CMK (cell line): ENCODE data around the gene FOXD2.

Source experiments
- DNase-seq: peaks from one replicate; pipeline ENCODE4 v3.0.0-alpha.2; 2010; ENCODE audit warnings: low read depth

FOXD2 gene

DNA sequence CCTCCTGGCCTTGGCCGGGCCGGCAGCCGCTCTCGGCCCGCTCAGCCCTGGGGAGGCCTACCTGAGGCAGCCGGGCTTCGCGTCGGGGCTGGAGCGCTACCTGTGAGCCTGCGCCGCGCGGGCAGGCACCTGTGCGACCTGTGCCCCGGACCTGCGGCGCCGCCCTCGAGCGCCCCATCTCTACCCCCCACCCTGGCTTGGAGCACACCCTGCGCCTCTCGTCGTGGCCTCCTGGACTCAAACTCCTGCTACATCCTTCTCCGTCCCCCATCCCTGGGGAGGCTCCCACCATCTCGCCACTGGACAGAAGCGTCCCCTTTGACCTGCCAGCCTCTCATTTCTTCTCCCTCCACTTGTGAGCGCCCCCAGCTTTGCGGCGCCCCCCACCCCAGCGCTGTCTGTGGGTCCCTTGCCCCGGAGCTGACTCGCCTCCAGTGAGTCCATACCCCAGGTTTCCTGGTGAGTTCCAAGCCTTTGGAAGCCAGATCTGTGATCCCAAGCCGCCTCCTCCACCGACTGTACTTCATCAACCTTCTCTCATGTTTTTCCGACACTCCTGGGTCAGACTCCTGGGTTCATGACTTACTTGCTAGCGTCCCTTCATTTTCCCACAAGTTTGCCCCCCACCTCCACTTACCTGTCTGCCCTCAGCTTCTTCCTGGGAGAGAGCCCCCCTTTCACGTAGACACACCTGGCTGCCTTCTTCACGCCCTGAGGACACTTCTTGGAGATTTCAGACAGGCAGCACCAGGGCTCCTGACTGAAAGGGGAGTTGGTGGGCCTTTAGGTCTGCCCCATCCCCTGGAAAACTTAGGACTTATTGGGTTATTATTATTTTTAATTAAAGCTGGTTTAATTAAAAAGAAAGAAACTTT, 20.4 kb upstream of the FOXD2 start:
- no peak for DNase-seq

- no peak for DNase-seq
Observed at GRCh38 chr1:47418122-47418521, 19.7 kb upstream of the FOXD2 start.

GRCh38 chr1:47418681-47419325, 19.0 kb upstream of the FOXD2 start:
- no peak for DNase-seq

DNA sequence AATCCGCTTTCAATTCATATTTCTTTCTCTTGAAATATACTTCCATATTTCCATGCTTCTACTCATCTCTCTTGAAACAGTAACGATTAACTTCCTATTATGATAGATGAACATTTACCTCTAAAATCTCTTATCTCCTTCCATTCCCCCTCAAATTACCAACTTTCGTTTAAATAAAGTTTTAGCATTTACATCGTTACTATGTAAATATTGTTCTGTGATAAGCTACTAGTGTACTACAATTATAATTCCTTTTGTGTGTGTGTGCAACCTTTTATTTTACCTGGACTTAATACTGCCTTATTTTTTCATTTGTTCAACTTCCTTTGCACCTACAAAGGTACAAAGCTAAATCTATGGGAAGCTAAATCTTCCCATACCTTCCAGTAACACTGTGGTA, 17.3 kb upstream of the FOXD2 start:
- no peak for DNase-seq

- DNase-seq = no peak
Observed at GRCh38 chr1:47423872-47424271, 14.0 kb upstream of the FOXD2 start.

DNA sequence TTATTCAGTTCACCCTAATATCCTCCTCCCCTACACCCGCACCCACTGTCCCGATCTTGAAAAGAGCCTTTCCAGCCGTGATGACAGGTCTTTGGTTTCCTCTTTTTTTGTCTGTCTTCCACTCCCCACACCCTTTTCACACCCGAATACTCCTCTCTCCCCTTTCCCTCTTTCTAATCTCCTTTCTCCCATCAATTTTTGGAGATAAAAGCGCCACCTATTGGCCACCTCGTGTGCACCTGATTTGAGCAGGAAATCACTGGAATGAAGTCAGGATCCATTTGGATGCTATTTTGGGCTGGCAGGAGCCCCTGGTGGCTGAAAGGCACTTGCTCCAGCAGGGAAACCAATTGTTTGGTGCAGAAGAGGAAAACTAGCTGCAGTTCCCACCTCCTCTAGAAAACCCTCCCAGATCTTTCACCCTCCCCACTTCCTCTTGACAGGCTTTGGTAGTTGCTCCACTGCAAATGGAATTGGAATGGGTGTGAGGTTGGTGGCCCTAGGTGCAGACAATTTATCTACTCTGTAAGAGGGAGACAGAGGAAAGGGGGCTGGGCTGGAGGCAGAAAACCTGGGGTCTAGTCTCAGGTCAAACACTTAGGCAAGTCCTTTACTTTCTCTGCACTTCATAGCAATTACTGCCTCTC, 13.4 kb upstream of the FOXD2 start:
- no peak for DNase-seq

GRCh38 chr1:47431534-47431933, 6.3 kb upstream of the FOXD2 start:
- no peak for DNase-seq

DNA sequence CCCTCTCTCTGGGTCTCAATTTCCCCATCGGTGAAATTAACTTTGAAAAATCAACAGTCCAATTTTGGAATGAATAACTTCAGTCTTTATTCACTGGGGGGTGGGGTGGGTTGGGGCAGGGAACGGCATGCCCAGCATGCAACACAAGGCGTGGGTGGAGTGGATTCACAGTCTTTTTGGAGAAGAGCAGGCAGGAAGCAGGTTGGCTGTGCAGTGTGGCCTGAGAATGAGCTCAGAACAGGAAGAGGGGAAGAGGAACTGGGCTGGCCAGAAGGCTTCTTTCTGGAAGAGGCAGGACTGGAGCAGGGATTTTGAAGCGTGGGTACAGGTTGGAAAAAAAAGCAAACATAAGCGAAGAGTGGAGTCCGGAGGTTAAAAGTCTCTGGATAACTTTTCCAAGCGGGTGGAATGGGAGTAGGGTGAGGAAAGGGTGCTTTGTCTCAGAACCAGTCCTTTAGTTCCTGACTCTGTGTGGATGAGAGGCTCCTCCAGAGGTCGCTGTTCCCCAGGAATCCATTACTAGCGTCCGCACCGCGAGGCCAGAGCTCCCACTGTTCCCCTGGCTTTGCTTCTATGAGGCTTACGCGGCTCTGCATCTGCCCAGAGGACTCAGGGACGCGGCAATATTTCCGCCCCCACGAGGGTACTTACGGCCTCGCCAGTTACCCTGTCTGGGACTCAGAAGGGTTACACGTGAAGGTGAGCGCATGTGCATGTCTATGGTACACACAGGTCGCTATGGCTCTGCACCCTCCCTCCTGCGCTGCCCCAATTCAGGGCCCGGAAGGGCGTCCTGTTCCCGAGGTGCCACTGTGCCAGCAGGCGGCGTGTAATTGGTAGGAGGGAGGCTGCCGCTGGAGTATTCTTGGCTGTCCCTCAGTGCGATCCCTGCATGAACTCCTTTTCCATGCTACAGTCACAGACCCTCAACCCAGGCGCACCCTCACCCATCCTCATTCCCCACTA, 5.5 kb upstream of the FOXD2 start:
- no peak for DNase-seq

DNA sequence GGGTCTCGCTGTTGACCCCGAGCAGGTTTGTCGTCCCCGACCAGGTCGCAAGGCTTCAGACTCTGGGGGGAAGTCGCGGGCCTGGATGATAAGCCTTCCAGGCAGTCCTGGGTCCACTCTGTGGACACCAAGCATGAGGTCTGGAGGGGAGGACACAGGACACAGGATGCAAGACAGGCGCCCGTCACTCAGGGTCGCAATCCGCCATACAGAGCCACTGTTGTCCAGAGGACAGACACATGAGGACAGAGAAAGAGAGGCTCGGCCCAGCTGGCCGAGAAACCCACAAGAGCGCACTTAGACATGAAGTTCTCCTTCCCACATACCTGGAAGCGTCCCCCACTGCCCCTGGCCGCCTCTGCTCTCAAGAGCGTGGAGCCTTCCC, 4.8 kb upstream of the FOXD2 start:
- DNase-seq = no peak

- no peak for DNase-seq
Observed at GRCh38 chr1:47433477-47434050, 4.3 kb upstream of the FOXD2 start.

DNA sequence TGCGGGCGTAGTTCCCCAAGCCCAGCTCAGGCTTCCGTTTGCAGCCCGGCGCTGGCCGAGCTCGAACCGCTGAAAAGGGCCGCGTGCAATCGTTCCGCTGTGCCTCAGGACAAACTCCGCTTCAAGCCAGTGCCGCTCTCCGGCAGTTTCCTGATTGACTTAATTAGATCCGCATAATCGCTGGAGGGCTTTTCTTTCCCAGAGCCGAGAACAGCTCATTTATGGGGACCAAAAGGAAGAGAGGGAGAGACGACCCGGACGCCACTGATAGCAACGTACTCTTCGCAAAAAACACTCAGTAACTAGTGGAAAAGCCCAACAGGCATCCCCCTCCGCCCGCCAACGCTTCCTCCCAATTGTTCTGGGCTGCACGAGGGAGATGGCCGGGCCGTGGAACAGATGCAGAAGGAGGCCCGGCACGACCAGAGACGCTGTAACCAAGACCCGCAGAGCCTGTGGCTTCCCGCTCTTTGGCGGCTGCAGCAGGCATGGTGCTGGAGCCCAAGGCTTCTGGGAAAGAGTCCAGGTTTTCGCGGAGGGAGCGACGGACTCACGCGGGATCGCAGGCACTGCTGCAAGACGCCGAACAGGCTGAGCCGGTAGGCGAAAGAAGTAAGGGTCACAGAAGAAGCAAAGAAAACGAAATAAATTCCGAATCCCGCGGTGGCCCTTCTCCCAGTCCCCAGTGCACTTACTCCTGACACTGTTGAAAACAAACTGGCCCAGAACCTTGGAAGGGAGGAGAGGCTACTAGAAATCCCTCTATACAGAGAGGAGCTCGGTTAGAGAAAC, 3.6 kb upstream of the FOXD2 start:
- DNase-seq = no peak

DNA sequence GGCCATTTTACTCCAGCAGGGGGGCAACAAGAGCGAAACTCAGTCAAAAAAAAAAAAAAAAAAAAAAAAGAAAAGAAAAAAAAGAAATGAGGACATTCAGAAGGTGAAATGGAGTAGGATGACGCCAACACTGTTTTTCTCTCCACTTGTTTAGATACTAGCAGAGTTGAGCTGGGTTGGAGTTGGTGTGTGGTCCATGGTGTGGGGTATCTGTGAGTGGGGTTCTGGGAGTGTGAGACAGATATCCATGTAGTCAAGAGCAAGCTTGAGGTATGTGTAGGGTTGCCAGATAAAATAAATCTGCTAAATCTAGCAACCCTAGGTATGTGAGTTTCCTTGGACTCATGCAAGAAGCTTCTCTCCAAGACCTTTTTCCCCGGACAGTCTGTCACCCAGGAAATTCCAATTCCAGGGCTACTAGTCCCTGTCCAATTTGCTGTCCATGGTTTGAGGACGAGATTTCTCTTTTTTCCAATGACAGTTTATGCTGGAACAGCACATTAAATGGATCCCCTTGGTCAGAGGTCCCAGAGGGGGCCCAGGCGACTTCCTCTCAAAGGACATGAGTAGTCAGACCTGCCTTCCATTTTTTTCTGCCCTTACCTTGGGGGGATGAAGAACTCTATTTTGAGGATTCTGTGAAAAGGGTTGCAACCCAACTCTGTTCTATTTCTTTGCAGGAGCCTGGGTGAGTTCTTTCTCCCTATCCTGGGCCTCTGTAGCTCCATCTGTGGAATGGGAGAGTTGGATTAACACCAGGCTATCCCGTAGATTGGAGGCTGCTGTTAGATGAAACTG, 2.1 kb upstream of the FOXD2 start:
- DNase-seq = no peak

DNA sequence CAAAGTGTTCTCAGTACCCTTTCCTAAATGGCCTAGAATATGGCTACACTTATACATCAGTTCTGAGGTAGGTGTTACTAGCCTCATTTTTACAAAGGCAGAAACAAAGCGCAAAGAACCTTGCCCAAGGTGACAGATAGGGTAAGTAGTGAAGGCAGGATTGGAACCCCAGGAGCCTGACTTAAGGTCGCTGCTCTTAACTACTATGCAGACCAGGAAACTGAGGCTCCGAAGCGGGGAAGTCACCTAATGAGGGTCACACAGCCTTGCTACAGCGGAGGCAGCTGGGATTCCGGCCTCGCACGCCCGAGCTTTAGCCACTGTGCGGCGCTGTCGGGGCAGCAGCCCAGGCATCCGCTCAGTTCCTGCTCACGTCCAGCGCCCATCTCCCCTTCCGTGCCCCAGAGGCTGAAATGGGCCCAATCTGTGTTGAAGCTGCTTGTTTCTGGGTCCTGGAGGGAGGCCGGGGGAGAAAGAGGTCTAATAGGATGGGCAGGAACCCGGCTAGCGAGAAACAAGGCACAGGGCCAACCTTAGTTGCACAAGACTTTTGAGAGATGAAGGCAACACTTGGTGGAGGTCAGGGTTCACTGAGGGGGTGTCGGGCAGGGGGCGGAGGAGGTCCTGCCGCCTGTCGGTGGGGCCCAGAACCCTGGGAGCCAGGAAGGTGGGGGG, 1.4 kb upstream of the FOXD2 start:
- DNase-seq = no peak

- no peak for DNase-seq
Observed at GRCh38 chr1:47436979-47437446, 831 bp upstream of the FOXD2 start.

DNA sequence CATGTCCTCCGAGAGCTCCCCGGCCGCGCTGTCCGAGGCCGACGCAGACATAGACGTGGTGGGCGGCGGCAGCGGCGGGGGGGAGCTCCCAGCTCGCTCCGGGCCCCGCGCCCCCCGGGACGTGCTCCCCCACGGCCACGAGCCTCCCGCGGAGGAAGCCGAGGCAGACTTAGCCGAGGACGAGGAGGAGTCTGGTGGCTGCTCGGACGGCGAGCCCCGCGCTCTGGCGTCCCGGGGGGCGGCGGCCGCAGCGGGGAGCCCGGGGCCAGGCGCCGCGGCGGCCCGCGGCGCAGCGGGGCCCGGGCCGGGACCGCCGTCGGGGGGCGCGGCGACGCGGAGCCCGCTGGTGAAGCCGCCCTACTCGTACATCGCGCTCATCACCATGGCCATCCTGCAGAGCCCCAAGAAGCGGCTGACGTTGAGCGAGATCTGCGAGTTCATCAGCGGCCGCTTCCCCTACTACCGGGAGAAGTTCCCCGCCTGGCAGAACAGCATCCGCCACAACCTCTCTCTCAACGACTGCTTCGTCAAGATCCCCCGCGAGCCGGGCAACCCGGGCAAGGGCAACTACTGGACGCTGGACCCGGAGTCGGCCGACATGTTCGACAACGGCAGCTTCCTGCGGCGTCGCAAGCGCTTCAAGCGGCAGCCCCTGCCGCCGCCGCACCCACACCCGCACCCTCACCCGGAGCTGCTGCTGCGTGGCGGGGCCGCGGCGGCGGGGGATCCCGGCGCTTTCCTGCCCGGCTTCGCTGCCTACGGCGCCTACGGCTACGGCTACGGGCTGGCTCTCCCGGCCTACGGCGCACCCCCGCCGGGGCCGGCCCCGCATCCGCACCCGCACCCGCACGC, 547 bp downstream of the FOXD2 start:
- no peak for DNase-seq

DNA sequence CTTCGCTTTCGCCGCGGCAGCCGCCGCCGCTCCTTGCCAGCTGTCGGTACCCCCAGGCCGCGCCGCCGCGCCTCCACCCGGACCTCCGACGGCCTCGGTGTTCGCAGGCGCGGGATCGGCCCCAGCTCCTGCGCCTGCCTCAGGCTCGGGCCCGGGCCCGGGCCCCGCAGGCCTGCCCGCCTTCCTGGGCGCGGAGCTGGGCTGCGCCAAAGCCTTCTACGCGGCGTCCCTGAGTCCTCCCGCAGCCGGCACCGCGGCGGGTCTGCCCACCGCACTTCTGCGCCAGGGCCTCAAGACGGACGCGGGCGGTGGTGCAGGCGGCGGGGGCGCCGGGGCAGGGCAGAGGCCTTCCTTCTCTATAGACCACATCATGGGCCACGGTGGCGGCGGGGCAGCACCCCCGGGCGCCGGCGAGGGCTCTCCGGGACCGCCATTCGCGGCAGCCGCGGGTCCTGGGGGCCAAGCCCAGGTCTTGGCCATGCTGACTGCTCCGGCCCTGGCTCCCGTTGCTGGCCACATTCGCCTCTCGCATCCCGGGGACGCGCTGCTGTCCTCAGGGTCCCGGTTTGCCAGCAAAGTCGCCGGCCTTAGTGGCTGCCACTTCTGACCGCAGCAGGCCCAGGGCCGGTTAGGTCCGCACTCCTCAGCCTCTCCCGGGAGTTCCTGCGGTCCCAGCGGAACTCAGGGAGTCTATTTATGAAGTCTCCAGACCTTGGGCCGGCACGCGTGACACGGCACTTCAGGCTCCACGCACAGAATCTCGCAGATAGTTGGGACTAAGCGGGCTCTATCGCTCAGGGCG, 1.4 kb downstream of the FOXD2 start:
- DNase-seq = no peak

DNA sequence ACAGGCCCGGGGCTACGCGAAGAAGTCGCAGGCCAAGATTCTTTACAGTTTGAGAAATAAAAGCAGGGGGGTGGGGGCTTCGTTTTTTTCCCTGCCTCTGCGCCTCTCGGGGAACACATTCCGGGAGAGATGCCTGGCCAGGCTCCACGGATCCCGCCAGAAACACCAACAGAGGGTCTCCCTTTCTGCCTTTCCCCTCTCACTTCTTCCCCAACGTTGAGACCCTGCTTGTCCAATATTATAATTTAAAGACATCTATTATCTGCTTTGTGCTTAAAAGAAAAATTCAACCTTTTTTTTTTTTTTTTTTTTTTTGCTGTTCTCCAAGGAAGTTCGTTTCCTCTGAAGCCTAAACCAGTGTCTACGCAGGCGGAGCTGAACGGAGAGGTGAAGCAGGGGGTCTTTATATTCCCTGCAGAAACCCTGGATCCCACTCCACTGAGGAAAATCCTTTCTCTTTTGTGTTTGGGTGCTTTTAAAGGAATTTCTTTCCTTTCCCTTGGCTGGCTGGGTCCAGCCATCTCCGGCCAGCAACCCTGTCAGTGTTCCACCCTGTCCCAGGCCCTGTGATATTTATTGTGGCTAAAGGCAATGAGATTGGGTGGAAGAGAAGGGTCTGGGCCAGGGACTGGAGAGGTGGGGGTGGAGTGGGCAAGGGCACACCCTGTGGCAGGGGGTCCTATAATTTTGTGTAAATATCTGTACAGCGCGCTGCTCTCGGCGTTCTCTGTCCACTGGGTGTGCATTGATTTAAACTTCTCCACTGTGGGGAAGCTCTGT, 2.2 kb downstream of the FOXD2 start:
- no peak for DNase-seq
